NCI-H187 (cell line): ENCODE data around the gene KLHL7.
"Not testable (repeated sequence)": the region's sequence is repeated elsewhere in the genome, so short reads cannot be mapped to it uniquely, and the experiment has no call there.

Source experiments
- DNase-seq, 2 experiments: peaks; one replicate each; lab custom pipeline; 2025; lab: John Stamatoyannopoulos, UW

The KLHL7 gene

DNA sequence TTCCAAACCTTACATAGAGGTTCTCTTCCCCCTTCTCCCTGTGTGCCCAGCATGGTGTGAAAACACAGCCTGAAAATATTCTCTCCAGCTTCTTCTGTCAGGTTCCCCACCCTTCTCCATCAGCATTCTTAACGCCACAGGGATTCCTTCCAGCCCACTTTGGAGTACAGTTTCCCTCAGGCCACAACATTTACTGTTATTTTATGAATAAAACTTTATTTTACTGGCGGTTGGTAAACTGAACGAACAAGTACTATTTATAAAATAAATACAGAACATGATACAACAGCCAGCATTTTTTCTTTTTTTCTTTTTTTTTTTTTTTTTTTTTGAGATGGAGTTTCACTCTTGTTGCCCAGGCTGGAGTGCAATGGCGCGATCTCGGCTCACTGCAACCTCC is 109.4 kb downstream of the KLHL7 start:
- DNase-seq, result no peak

DNA sequence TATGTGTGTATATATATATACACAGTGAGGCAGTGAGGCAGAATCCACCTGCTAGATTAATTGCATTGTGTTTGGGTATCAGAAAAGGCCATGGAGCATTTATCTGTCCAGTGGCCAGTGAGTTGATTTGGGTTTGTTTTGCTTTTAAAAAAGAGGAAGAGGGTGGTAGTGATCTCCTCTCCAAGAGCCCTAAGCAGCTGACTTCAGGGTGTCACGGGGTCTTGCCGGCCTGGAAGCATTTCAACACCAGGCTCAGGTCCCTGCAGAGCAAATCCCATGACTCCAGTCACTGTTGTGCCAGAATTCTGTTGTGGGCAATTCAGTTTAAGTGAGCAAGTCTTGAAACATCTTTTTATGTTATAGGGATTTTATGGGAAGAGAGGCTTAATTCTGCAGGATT is 110.4 kb downstream of the KLHL7 start:
- DNase-seq, result no peak

DNA sequence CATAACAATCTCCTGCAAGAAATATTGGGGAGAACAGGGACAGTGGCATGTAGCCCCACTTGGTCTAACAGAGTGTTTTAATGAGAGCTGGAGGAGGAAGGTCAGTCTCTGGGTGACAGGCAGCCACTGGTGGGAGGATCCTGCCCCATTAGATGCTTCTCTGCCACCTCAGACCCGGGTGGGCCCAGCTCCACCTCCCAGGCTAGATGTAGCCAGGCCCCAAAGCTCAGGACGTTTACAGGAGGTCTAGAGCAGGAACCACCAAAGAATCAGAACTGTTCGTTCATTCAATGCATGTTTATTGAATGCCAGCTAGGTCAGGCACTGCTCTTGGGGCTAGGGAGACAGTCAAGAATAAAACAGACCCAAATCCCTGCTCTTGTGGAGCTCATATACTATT is 112.6 kb downstream of the KLHL7 start:
- DNase-seq, result no peak

DNA sequence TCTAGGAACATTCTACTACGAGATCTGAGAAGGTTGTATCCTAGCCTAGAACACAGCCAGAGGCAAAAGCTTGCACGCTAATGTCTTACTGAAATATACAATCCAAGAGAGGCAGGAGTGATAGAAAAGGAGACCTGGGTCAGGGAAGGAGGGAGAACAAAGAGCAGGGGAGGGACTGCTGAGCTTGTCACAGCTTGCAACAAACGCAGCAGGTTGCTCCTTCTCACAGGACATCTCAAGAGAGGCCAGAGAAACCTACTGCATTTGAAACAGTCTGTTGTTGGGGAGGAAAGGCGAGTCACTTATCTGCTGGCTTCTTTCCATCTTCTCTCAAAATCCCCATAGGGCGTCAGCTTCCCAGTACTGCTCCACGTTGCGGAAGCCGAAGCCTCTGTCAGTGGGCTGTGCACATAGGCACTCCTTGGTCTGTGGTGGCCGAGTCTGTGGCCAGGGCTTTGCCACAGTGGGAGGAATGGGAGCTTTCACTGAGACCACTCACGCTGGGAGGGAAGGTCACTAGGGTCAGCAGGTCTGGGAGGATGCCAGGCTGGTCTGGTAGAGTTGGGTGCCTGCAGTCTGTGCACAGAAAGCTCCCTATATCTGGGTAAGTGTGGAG is 115.2 kb downstream of the KLHL7 start:
- DNase-seq, result no peak

DNA sequence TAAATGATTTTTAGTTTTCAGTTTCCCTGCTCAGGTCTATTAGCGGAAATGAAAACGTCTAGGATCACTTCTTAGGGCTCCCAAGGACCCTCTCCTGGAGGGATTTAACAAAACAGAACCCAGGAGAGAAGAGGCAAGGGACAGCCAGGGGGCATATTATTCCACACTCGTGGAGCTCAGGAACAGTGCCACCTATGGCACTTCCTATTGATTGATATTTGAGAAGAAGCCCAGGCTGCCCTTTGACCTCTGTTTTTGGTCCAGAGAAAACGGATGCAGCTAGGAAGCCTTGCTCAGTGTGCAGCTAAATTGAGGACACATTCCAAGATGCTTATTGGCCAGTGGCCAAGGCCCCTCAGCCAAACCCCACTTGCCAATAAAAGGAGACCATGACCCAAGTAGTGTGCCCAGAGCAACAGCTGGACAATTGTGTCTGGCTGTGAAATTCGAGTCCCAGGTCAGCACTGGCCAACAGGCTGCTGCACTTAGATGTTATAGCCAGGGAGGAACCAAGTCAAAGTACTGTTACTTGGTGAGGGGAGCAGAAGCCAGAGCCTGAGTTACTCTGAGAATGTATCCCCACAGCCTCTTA is 117.0 kb downstream of the KLHL7 start:
- DNase-seq, result no peak

DNA sequence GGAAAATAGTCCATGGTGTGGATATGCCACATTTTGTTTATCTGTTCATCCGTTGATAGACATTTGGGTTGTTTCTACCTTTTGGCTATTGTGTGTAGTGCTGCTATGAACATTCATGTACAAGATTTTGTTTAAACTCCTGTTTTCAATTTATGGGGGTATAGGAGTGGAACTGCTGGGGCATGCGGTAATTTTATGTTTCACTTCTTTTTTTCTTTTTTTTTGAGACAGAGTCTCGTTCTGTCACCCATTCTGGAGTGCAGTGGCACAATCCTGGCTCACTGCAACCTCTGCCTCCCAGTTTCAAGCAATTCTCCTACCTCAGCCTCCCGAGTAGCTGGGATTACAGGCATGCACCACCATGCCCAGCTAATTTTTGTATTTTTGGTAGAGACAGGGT is 118.8 kb downstream of the KLHL7 start:
- DNase-seq, result not testable (repeated sequence)

DNA sequence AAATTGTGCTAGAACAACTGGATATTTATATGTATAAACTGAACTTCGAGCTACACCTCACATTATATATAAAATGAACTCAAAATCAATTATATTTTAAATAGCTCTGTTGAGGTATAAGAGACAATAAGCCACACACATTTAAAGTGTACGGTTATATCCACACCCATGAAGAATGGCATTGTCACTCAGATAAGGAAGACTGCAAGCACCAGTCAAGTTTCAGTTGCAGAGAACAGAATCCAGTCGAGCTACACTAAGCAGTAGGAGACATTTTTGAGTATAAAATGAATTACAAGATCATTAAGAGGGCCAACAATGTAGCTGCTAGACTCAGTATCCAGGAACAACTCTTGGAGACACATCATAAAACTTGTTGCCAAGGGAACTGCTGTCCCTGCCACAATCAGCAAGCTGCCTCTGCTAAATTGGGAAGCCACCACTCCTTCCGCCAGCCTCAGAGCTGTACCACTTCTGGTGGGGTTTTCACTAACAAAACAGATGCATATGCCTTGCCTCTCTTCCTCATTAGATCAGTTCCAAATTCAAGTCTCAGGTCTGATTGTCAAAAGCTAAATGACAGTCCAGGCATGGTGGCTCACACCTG is 121.4 kb downstream of the KLHL7 start:
- no peak for DNase-seq
